Activated T-helper 1 cell treated with anti-CD3 and anti-CD28 coated beads, Interleukin-12 subunit alpha, Interleukin-12 subunit beta, Interleukin-2, Interleukin-4 antibody, amounts not matched to agents 30 ng/mL and 10 ng/mL and 1 ng/mL, durations not matched to agents 14 hours and 24 hours and 36 hours (primary cell): ENCODE results near the gene SLCO3A1. TPM values are rescaled to one million over a fixed set of nuclear protein-coding genes. Genes with fewer than 3 reads are reported as not detected.

Experiments used
- DNase-seq: peaks from one replicate; pipeline ENCODE4 v3.0.0; 2021; ENCODE audit warnings: low spot score
- H3K27ac Mint-ChIP-seq: one replicate; pipeline ENCODE4 v1.8.0; 2021; ENCODE audit warnings: mild to moderate bottlenecking, mixed read lengths
- H3K27me3 Mint-ChIP-seq: one replicate; pipeline ENCODE4 v1.8.0; 2022; ENCODE audit warnings: mild to moderate bottlenecking, moderate library complexity, mixed read lengths; ENCODE audit not compliant: insufficient read depth
- H3K36me3 Mint-ChIP-seq: one replicate; pipeline ENCODE4 v1.8.0; 2021; ENCODE audit warnings: low read depth, mixed read lengths
- H3K4me1 Mint-ChIP-seq: one replicate; pipeline ENCODE4 v1.8.0; 2021; ENCODE audit warnings: low read depth, mixed read lengths
- H3K4me3 Mint-ChIP-seq: one replicate; pipeline ENCODE4 v1.8.0; 2021; ENCODE audit warnings: mild to moderate bottlenecking, moderate library complexity, mixed read lengths
- H3K9me3 Mint-ChIP-seq: one replicate; pipeline ENCODE4 v1.8.0; 2021; ENCODE audit warnings: mixed read lengths
- intact Hi-C: fragments of 100-400 bp; cut with micrococcal nuclease; formaldehyde crosslinking; loops from one replicate; pipeline ENCODE4 v1.15.1; 2024
- total RNA-seq: library from RNA; stranded (reverse); gene quantifications from 2 replicates; pipeline ENCODE4 v1.2.3, GENCODE V29; 2022

The SLCO3A1 gene
- total RNA-seq, 1 donor from 2014 or later: 20.0 TPM

DNA sequence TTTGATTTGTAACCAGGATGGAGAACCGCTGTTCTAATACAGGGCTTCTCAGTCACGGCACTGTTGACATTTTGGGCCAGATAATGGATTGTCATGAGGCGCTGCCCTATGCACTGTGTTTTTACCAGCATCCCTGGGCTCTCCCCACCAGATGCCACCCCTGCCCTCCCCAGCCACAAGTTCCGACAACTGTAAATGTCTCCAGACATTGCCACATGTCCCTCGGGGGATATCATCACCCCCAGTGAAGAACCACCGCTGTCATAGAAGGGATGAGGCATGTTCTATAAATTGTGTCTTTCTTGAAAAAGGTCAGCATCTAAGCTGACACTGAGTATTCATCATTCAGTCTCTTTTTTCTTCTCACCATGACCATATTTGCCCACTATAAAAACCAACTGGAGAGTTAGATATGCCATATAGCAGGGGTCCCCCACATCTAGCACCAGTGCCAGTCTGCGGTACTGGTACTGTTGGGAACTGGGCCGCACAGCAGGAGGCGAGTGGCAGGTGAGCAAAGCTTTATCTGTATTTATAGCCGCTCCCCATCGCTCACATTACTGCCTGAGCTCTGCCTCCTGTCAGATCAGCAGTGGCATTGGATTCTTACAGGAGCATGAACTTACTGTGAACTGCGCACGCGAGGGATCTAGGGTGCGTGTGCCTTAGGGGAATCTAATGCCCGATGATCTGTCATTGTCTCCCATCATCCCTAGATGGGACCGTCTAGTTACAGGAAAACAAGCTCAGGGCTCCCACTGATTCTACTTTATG, 279.7 kb downstream of the SLCO3A1 start:
- no peak for DNase-seq
- Mint-ChIP-seq H3K4me3 (no peak overlapping the region), H3K4me1 (no peaks in the 10 kb centered on the region), H3K27me3 (no peaks in the 10 kb centered on the region), H3K27ac (no peak overlapping the region), H3K36me3 (peaks cover 6% of the 10 kb centered on the region), H3K9me3 (no peaks in the 10 kb centered on the region)
- intact Hi-C loops: no loop called here

DNA sequence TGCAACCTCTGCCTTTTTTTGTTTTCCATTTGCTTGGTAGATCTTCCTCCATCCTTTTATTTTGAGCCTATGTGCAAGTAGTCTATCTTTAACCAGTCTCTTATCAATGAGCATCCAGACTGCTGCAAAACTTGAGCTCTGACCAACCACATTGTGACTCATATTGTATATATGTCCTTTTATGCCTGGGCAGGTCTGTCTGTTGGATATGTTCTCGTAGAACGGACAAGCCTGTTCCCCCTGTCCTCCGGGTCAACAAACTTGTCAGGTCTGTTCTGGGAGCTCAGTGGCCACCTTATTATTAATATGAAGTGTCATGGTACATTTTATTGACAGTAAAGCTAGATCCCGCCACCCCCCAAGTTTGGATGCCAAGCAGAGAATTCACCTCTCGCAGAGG, 287.3 kb downstream of the SLCO3A1 start:
- Mint-ChIP-seq H3K4me3 (no peak overlapping the region), H3K9me3 (no peaks in the 10 kb centered on the region), H3K4me1 (no peaks in the 10 kb centered on the region), H3K27me3 (no peaks in the 10 kb centered on the region), H3K36me3 (peaks cover 1% of the 10 kb centered on the region), H3K27ac (no peak overlapping the region)
- no peak for DNase-seq
- intact Hi-C loops: no loop called here

DNA sequence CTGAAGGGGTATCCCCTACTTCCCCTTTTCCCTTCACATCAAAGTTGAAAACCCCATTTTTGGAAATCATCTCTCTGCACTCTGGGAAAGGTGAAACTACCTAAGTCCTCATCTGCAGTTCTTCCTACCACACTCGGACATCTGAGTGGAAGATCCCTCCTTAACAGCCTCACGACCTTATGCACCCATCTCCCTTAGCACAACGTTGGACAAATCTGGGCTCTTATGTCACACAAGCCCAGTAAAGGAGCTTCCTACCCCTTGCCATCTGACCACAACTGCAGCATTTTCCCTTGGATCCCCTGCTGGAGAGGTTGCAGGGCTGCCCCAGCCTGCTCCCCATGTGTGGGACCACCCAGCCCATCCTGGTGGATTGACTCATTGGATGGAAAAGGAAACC, 288.1 kb downstream of the SLCO3A1 start:
- no peaks in the 10 kb centered on the region for H3K4me1 Mint-ChIP-seq
- DNase-seq: no peak
- H3K9me3 Mint-ChIP-seq: no peaks in the 10 kb centered on the region
- intact Hi-C loops: no loop called here
- peaks cover 3% of the 10 kb centered on the region for H3K27me3 Mint-ChIP-seq
- H3K36me3 Mint-ChIP-seq: no peaks in the 10 kb centered on the region
- H3K27ac Mint-ChIP-seq: no peak overlapping the region
- no peak overlapping the region for H3K4me3 Mint-ChIP-seq

DNA sequence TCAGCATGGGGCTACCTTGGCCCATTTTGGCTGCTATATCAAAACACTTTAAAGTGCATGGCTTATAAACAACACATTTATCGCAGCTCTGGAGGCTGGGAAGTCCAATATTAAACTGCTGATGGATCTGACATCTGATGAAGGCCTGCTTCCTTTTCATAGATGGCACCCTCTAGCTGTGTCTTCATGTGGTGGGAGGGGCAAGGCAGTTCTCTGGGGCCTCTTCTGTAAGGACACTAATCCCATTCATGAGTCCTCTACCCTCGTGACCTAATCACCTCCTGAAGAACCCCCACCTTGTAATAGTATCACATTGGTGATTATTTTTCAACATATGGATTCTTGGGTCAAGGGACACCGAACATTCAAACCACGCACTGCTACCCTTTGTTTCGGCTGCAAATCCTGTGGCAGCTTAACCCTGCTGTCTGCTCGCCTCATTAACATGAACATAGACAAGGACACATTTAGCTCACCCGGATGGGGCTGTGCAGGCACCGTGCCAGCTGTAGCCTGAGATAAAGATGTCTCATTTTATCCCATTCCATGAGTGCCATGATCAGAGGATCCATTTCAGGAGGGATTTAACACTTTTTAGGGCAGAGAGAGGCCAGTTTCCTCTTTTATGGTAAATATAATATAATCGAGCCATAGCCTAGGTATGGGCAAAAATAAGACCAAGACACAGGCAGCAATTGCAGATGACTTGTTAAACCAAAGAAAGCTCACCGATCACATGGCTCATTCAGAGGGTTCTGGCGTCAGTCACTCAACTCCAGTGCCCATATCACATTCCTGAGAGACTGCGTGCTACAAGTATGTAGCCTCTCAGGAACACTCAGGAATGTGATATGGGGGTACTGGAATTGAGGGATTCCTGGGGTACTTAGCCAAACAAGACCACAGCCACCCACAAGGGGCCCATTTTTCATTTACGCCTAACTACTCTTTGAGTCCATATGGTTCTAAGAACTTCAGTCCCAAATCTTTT, 289.0 kb downstream of the SLCO3A1 start:
- Mint-ChIP-seq H3K36me3 (no peaks in the 10 kb centered on the region), H3K27ac (no peak overlapping the region), H3K4me3 (no peak overlapping the region), H3K9me3 (no peaks in the 10 kb centered on the region), H3K27me3 (peaks cover 3% of the 10 kb centered on the region), H3K4me1 (no peaks in the 10 kb centered on the region)
- DNase-seq: no peak
- intact Hi-C loops: no loop called here

DNA sequence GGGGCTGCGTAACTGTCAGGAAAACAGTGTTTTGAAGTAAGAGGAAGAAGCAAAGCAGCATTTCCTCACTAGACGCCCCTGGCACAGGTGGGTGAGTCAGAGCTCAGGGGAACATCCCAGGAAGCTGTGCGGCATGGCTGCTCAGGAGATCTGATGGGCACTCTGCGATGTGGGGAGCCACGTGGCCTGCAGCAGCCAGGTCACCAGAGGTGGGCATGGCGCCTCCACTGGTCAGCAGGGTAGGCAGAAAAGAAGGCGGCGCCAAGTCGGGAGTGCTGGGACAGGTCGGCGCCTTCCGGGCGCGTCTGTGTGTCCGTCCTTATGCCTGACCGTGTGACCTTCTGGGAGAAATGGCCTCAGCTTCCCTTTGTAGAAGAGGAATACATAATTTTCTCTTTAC, 290.3 kb downstream of the SLCO3A1 start:
- H3K36me3 Mint-ChIP-seq: no peaks in the 10 kb centered on the region
- H3K4me1 Mint-ChIP-seq: no peaks in the 10 kb centered on the region
- no peaks in the 10 kb centered on the region for H3K9me3 Mint-ChIP-seq
- intact Hi-C loops: no loop called here
- H3K4me3 Mint-ChIP-seq: no peak overlapping the region
- H3K27ac Mint-ChIP-seq: no peak overlapping the region
- H3K27me3 Mint-ChIP-seq: peaks cover 3% of the 10 kb centered on the region
- DNase-seq: no peak

DNA sequence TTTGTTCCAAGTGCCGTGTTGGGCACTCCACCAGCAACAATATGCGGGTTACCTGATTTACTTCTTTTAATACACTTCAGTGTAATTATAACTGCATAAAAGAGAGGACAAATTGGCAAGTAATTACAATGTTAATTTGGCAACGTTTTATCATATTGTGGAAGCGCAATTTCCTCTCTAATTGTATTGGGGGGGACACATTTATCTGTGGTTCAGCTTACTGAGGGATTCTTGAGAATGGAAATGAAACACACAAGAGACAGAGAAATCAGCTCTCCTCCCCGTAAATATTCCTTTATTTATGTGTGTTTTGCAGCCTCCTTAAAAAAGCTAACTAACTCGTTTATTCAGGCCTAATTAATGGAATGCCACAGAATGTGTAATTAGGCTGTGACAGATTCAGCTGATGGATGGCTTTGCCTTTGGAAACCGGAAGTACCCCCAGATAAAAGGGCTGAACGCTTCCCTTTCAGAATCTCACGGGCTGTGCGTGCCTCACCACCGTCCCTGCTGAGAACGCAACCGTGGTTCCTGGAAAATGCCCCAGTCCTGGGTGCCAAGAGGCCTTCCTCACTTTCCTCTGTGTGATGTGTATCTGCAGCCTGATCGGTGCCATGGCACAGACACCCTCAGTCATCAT, 293.1 kb downstream of the SLCO3A1 start:
- H3K27me3 Mint-ChIP-seq: peaks cover 3% of the 10 kb centered on the region
- no peak overlapping the region for H3K4me3 Mint-ChIP-seq
- no peak overlapping the region for H3K27ac Mint-ChIP-seq
- DNase-seq: no peak
- peaks cover 2% of the 10 kb centered on the region for H3K36me3 Mint-ChIP-seq
- no peaks in the 10 kb centered on the region for H3K9me3 Mint-ChIP-seq
- no peaks in the 10 kb centered on the region for H3K4me1 Mint-ChIP-seq
- intact Hi-C loops: no loop called here

DNA sequence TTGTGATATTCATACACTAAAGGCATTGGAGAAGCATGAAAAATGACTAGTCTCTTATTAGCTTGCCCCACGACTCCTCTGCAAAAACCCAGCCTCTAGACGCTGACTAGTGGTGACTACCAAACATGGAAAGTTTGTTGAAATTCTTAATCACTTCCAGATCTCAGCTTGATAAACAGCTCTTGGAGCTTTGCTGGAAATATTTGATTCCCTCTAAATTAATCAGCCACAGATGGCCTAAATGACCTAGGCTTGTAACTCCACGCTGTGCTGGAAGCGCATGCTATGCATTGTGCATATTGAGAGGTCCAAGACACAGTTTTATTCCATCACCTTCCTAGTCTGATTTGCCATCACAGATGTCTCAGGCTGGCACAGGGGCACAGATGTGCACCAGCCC, 295.5 kb downstream of the SLCO3A1 start:
- no peak overlapping the region for H3K27ac Mint-ChIP-seq
- no peak for DNase-seq
- H3K4me1 Mint-ChIP-seq: no peaks in the 10 kb centered on the region
- peaks cover 7% of the 10 kb centered on the region for H3K36me3 Mint-ChIP-seq
- peaks cover 3% of the 10 kb centered on the region for H3K27me3 Mint-ChIP-seq
- no peak overlapping the region for H3K4me3 Mint-ChIP-seq
- intact Hi-C loops: no loop called here
- no peaks in the 10 kb centered on the region for H3K9me3 Mint-ChIP-seq

DNA sequence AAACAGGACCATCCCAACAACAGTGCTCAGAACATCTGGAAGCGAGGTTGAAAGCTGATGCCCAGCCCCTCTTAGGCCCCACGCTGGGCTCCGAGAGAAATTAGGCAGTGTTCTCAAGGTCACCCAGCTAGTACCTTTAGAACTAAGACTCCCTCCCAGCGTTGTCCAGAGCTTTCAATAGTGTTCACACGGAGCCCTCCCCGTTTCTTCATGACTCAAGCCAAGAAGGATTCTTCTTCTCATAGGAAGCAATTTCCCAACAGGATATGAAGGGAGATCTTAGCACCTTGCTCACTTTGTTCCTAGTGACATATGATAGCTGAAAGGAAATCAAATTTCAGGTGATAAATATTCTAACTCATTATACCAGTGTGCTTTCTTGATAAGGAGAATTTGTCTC, 296.0 kb downstream of the SLCO3A1 start:
- peaks cover 7% of the 10 kb centered on the region for H3K36me3 Mint-ChIP-seq
- intact Hi-C loops: no loop called here

DNA sequence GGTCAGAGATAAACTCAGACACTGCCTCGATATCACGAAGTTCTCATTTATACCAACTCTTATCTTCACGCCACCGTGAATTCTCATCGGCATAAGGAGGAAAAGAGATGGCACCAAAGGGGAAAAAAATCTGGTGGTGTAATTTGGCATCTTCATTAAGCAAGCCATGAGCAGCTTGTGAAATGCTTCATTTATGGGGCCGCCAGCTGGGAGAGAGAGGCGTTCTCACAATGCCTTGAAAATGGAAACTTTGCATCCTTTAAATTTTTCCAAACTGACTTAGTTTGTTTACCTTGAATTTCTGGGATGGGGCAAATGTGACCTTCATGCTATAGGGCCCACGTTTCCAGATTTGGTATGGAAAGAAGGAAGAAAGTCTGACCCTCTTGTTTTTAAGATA, 297.7 kb downstream of the SLCO3A1 start:
- H3K27ac Mint-ChIP-seq: no peak overlapping the region
- H3K36me3 Mint-ChIP-seq: peaks cover 7% of the 10 kb centered on the region
- no peak overlapping the region for H3K4me3 Mint-ChIP-seq
- intact Hi-C loops: no loop called here
- H3K9me3 Mint-ChIP-seq: no peaks in the 10 kb centered on the region
- no peaks in the 10 kb centered on the region for H3K4me1 Mint-ChIP-seq
- DNase-seq: no peak
- H3K27me3 Mint-ChIP-seq: peaks cover 2% of the 10 kb centered on the region

More for the DNA sequence above, 296.0 kb downstream of the SLCO3A1 start:
- Mint-ChIP-seq H3K4me1 (no peaks in the 10 kb centered on the region), H3K4me3 (no peak overlapping the region), H3K9me3 (no peaks in the 10 kb centered on the region), H3K27me3 (peaks cover 3% of the 10 kb centered on the region), H3K27ac (no peak overlapping the region)
- DNase-seq: no peak

DNA sequence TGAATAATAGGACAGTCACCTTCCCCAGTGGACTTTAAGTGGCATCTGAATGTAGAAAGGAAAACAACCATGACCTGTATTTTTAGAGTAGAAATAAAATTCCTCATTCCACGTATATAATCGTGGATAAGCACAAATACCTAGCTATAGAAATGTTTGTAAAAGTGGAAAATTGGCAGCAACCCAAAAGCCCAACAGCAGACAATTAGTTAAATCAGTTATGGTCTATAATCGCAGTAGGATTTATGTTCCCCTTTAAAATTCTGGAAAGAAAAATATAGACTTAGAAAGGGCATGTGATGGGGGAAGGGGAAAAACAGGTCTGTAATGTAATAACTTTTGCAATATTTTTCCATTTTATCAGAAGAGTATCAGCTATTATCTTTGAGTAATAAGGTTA, 298.2 kb downstream of the SLCO3A1 start:
- no peak overlapping the region for H3K27ac Mint-ChIP-seq
- H3K4me1 Mint-ChIP-seq: no peaks in the 10 kb centered on the region
- H3K36me3 Mint-ChIP-seq: peaks cover 7% of the 10 kb centered on the region
- H3K27me3 Mint-ChIP-seq: no peaks in the 10 kb centered on the region
- intact Hi-C loops: no loop called here
- H3K9me3 Mint-ChIP-seq: no peaks in the 10 kb centered on the region
- DNase-seq: no peak
- no peak overlapping the region for H3K4me3 Mint-ChIP-seq

DNA sequence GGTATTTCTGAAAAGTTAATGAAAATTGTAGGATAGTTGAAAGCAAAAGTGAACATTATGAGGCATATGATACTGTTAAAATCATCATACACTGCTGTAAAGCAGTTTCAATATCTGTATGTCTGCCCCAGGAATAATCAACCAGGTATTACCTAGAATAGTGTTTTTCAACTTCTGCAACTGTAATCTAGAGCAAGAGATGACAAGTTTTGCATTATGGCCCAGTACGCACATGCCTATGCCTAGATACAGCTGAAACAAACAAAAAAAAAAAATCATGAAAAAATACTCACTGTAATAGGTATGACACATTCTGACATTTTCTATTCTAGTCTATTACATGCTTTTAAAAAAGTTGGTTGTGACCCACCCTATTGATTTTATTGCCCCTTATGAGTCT, 299.5 kb downstream of the SLCO3A1 start:
- peaks cover 4% of the 10 kb centered on the region for H3K4me1 Mint-ChIP-seq

DNA sequence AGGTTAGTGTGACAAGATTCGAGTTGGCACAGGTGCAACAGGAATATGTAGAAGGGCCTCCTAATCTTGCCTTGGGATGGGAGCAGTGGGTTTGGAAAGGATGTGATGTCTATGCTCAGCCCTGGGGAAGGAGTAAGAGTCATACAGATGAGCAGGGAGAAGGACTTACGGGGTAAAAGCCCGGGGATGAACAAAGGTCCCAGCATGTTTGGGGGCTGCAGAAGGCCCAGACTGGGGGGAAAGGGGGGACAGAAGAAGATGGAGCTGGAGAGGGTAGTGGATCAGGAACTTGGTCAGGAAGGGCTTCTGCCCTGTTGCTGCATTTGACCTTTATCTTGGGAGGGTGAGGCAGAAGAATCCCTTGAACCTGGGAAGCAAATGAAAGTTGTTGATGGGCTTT, 300.1 kb downstream of the SLCO3A1 start:
- Mint-ChIP-seq H3K9me3 (no peaks in the 10 kb centered on the region), H3K4me3 (no peak overlapping the region), H3K4me1 (peaks cover 11% of the 10 kb centered on the region), H3K36me3 (peaks cover 7% of the 10 kb centered on the region), H3K27me3 (no peaks in the 10 kb centered on the region), H3K27ac (no peak overlapping the region)
- no peak for DNase-seq
- intact Hi-C loops: no loop called here

More for the DNA sequence above, 299.5 kb downstream of the SLCO3A1 start:
- intact Hi-C loops: no loop called here
- H3K27ac Mint-ChIP-seq: no peak overlapping the region
- H3K27me3 Mint-ChIP-seq: no peaks in the 10 kb centered on the region
- no peaks in the 10 kb centered on the region for H3K9me3 Mint-ChIP-seq
- H3K4me3 Mint-ChIP-seq: no peak overlapping the region
- peaks cover 7% of the 10 kb centered on the region for H3K36me3 Mint-ChIP-seq
- DNase-seq: no peak

DNA sequence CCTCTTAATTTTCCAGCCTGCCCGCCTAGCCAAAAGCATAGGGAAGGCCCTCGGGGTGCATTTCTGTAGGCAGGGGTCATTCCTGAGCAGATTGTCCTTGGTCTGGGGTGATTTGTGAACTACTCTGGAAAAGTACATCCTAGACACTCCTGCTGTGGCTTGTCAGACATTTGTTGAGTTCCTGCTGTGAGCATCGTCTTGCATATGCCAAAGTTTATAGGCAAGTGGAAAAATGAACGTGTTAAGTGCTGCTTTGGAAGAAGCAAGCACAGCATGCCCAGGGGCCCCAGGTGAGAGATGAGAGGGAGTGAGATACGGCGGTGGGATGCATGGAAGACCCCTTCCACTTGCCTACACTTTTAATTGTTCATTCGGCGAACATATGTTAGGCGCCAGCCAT, 302.4 kb downstream of the SLCO3A1 start:
- H3K36me3 Mint-ChIP-seq: peaks cover 7% of the 10 kb centered on the region
- no peaks in the 10 kb centered on the region for H3K9me3 Mint-ChIP-seq
- no peak overlapping the region for H3K4me3 Mint-ChIP-seq
- intact Hi-C loops: no loop called here
- no peaks in the 10 kb centered on the region for H3K27me3 Mint-ChIP-seq
- DNase-seq: no peak
- peaks cover 27% of the 10 kb centered on the region for H3K4me1 Mint-ChIP-seq
- no peak overlapping the region for H3K27ac Mint-ChIP-seq
